ENCODE measurements around the gene TRIM17.

TRIM17 gene

GRCh38 chr1:228400237-228400651, 16.4 kb downstream of the TRIM17 start:
- DNase-seq = no peak

GRCh38 chr1:228399531-228400236, 17.0 kb downstream of the TRIM17 start:
- DNase-seq = no peak

GRCh38 chr1:228398741-228399461, 17.8 kb downstream of the TRIM17 start:
- no peak for DNase-seq

- DNase-seq = no peak
These were observed 18.7 kb downstream of the TRIM17 start for GRCh38 chr1:228397966-228398365.

GRCh38 chr1:228396770-228397662, 19.6 kb downstream of the TRIM17 start:
- no peak for DNase-seq

- no peak for DNase-seq
These were observed 21.9 kb downstream of the TRIM17 start for GRCh38 chr1:228394571-228395394.

- no peak for DNase-seq
These were observed 22.7 kb downstream of the TRIM17 start for GRCh38 chr1:228393811-228394570.

- no peak for DNase-seq
These were observed 23.4 kb downstream of the TRIM17 start for GRCh38 chr1:228393268-228393701.

GRCh38 chr1:228392111-228392936, 24.3 kb downstream of the TRIM17 start:
- no peak for DNase-seq

GRCh38 chr1:228391411-228392020, 25.1 kb downstream of the TRIM17 start:
- no peak for DNase-seq

GRCh38 chr1:228390649-228391048, 26.0 kb downstream of the TRIM17 start:
- no peak for DNase-seq

- DNase-seq = no peak
These were observed 29.3 kb downstream of the TRIM17 start for GRCh38 chr1:228387321-228387720.

- no peak for DNase-seq
These were observed 31.4 kb downstream of the TRIM17 start for GRCh38 chr1:228385232-228385631.

- DNase-seq = no peak
These were observed 32.9 kb downstream of the TRIM17 start for GRCh38 chr1:228383773-228384172.

GRCh38 chr1:228381356-228381755, 35.3 kb downstream of the TRIM17 start:
- DNase-seq = no peak

GRCh38 chr1:228379666-228380065, 37.0 kb downstream of the TRIM17 start:
- DNase-seq = no peak

GRCh38 chr1:228378873-228379460, 37.7 kb downstream of the TRIM17 start:
- DNase-seq = no peak

- peak; percentile 72 for DNase-seq
These were observed 38.4 kb downstream of the TRIM17 start for GRCh38 chr1:228378090-228378872.

GRCh38 chr1:228377664-228378089, 39.0 kb downstream of the TRIM17 start:
- DNase-seq = no peak

Data from NCI-H774 (cell line).